Esophagus muscularis mucosa (tissue), 4 donors: ENCODE results near the gene PACRG. TPM values are rescaled to one million over a fixed set of nuclear protein-coding genes. Genes with fewer than 3 reads are reported as not detected.

Source experiments
- DNase-seq: peaks from one replicate; pipeline ENCODE4 v3.0.0-alpha.2; 2017; ENCODE audit errors: extremely low spot score
- H3K27ac ChIP-seq, 4 donors: fragments of 200-600 bp; sonication (generic); replicated peaks in 1 of 4; 1 replicate in 3 of 4; 2 replicates in 1 of 4; pipeline ENCODE4 v1.5.1; 2016 to 2019; ENCODE audit warnings: mild to moderate bottlenecking in 1 of 4
- H3K27me3 ChIP-seq, 4 donors: fragments of 200-600 bp; sonication (generic); one replicate each; pipeline versions ENCODE4 v1.5.1 to v1.6.0; 2016 to 2019
- H3K36me3 ChIP-seq, 4 donors: fragments of 200-600 bp; sonication (generic); one replicate each; pipeline ENCODE4 v1.5.1; 2016 to 2019
- H3K4me1 ChIP-seq, 4 donors: fragments of 200-600 bp; sonication (generic); one replicate each; pipeline ENCODE4 v1.5.1; 2016 to 2019
- H3K4me3 ChIP-seq, 4 donors: fragments of 200-600 bp; sonication (generic); 1 replicate in 2 of 4; 2 replicates in 2 of 4; pipeline ENCODE4 v1.5.1; 2016 to 2019; ENCODE audit warnings: mild to moderate bottlenecking in 4 of 4, moderate library complexity in 1 of 4
- H3K9me3 ChIP-seq, 4 donors: fragments of 200-600 bp; sonication (generic); 1 replicate in 3 of 4; 2 replicates in 1 of 4; pipeline ENCODE4 v1.5.1; 2016 to 2019
- CTCF ChIP-seq, 3 experiments: fragments of 200-600 bp in 2 of 3; fragments of 450-650 bp in 1 of 3; sonication (generic) in 2 of 3; IDR thresholded peaks; one replicate each; pipeline ENCODE4 v1.5.1; 2017 to 2019; ENCODE audit warnings: antibody characterized with exemption in 3 of 3, mild to moderate bottlenecking in 2 of 3, moderate library complexity in 1 of 3
- EP300 ChIP-seq: sonication (generic); formaldehyde crosslinking; IDR thresholded peaks from one replicate; pipeline ENCODE4 v1.6.1; 2017; ENCODE audit warnings: antibody characterized with exemption
- POLR2A ChIP-seq: fragments of 450-650 bp; IDR thresholded peaks from one replicate; pipeline ENCODE4 v1.6.1; 2017; ENCODE audit warnings: antibody characterized with exemption, moderate library complexity, mild to moderate bottlenecking, low read depth
- POLR2AphosphoS5 ChIP-seq, 2 donors: sonication (generic); formaldehyde crosslinking; IDR thresholded peaks; one replicate each; pipeline ENCODE4 v1.6.1; 2017; ENCODE audit warnings: antibody characterized with exemption in 2 of 2
- WGBS: methylation state at CpG from one replicate; pipeline ENCODE4 v1.1.5; 2018; 5-methylcytosine and 5-hydroxymethylcytosine counted together
- intact Hi-C: fragments of 100-400 bp; cut with DNase I; formaldehyde crosslinking; loops from one replicate; pipeline ENCODE4 v1.15.1; 2023
- total RNA-seq, 4 donors: library from RNA; depleted of rRNA; stranded (reverse); fragments of >200 nt; gene quantifications; one replicate each; pipeline versions ENCODE4 v1.1.0 to v1.2.1, GENCODE V29; 2016

PACRG gene
- total RNA-seq, 4 donors from 2014 or later: 1.3 to 3.5 (median 1.8) TPM; not detected in 1

GRCh38 chr6:162906479-162906878 lies 178.7 kb downstream of the PACRG start:
- Histone ChIP-seq H3K4me1 (no peaks in the 10 kb centered on the region), H3K36me3 (no peaks in the 10 kb centered on the region), H3K27ac (no peak overlapping the region), H3K27me3 (no peaks in the 10 kb centered on the region), H3K4me3 (no peak overlapping the region), H3K9me3 (no peaks in the 10 kb centered on the region)
- no peak for DNase-seq
- intact Hi-C loops: no loop called here
- TF ChIP-seq EP300 (no peak), POLR2AphosphoS5 (IDR thresholded peaks at IDR 0.05) (no peak), POLR2A (no peak), CTCF (IDR thresholded peaks at IDR 0.05) (no peak)
- 74% methylated on average over 6 of the region's 6 CpGs for WGBS

GRCh38 chr6:162907876-162908481 lies 180.2 kb downstream of the PACRG start:
- Histone ChIP-seq H3K36me3 (no peaks in the 10 kb centered on the region), H3K9me3 (no peaks in the 10 kb centered on the region), H3K4me1 (no peaks in the 10 kb centered on the region), H3K27ac (no peak overlapping the region), H3K27me3 (no peaks in the 10 kb centered on the region), H3K4me3 (no peak overlapping the region)
- no peak for DNase-seq
- intact Hi-C loops: no loop called here
- 84% methylated on average over 2 of the region's 2 CpGs for WGBS
- TF ChIP-seq POLR2AphosphoS5 (IDR thresholded peaks at IDR 0.05) (no peak), CTCF (IDR thresholded peaks at IDR 0.05) (peak in 1 of 3 experiments; percentile 14)

GRCh38 chr6:162913206-162913605 lies 185.4 kb downstream of the PACRG start:
- intact Hi-C loops: no loop called here
- no peaks in the 10 kb centered on the region for H3K36me3 ChIP-seq
- H3K4me3 ChIP-seq: no peak overlapping the region
- no peak for DNase-seq
- no peak for TF ChIP-seq CTCF (IDR thresholded peaks at IDR 0.05)
- TF ChIP-seq POLR2AphosphoS5 (IDR thresholded peaks at IDR 0.05): no peak
- no peak for TF ChIP-seq POLR2A
- no peak for TF ChIP-seq EP300
- H3K27ac ChIP-seq: no peak overlapping the region
- H3K4me1 ChIP-seq: no peaks in the 10 kb centered on the region
- 92% methylated on average over 5 of the region's 5 CpGs for WGBS
- no peaks in the 10 kb centered on the region for H3K27me3 ChIP-seq
- no peaks in the 10 kb centered on the region for H3K9me3 ChIP-seq

- WGBS: 36% methylated on average over 1 of the region's 1 CpG
- no peak for DNase-seq
- Histone ChIP-seq H3K4me1 (no peaks in the 10 kb centered on the region), H3K27ac (no peak overlapping the region), H3K4me3 (no peak overlapping the region), H3K36me3 (no peaks in the 10 kb centered on the region), H3K9me3 (no peaks in the 10 kb centered on the region), H3K27me3 (no peaks in the 10 kb centered on the region)
- TF ChIP-seq CTCF (IDR thresholded peaks at IDR 0.05): no peak
- TF ChIP-seq EP300: no peak
- no peak for TF ChIP-seq POLR2A
- TF ChIP-seq POLR2AphosphoS5 (IDR thresholded peaks at IDR 0.05): no peak
- intact Hi-C loops: no loop called here
Measured at GRCh38 chr6:162917506-162917905, 189.7 kb downstream of the PACRG start.

GRCh38 chr6:162921062-162921461 lies 193.3 kb downstream of the PACRG start:
- intact Hi-C loops: no loop called here
- no peak for DNase-seq
- H3K9me3 ChIP-seq: peaks cover 0 to 9% (median 7%) of the 10 kb centered on the region in 4 donors
- H3K36me3 ChIP-seq: no peaks in the 10 kb centered on the region
- no peaks in the 10 kb centered on the region for H3K4me1 ChIP-seq
- H3K27ac ChIP-seq: no peak overlapping the region
- WGBS: 39% methylated on average over 6 of the region's 6 CpGs
- TF ChIP-seq EP300 (no peak), CTCF (IDR thresholded peaks at IDR 0.05) (no peak), POLR2AphosphoS5 (IDR thresholded peaks at IDR 0.05) (no peak), POLR2A (no peak)
- H3K4me3 ChIP-seq: no peak overlapping the region
- H3K27me3 ChIP-seq: no peaks in the 10 kb centered on the region
